AG08395 (cell line): ENCODE data around the gene FAM236B.
"Not testable (repeated sequence)": the region's sequence is repeated elsewhere in the genome, so short reads cannot be mapped to it uniquely, and the experiment has no call there.

Experiments used
- DNase-seq: peaks from one replicate; pipeline ENCODE4 v3.0.0; 2012; ENCODE audit warnings: mixed read lengths, low spot score

FAM236B gene

DNA sequence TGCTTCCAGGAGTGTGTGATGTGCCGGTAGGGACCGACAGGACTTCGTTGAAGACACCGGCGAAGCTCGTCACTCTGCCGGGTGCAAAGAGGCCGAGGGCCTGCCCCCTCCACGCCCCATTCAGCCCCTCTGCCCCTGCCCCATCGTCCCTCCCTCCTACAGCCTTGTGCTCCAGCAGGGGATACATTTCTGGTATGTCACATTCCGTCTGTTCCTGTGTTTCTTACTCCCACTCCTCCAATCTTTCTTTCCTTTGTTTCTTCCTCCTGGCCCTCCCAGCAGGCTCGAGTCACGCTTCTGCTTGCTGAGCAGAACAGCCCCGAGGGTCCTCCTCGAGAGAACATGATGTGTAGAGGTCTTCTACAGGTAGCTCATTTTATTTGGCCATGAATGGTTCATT, at the start of gene FAM236B:
TSS of gene FAM236B (minus strand) at position 101 of the 400 bp plus-strand sequence. CDS start at position 1, 100 bp downstream.
- DNase-seq = not testable (repeated sequence)

DNA sequence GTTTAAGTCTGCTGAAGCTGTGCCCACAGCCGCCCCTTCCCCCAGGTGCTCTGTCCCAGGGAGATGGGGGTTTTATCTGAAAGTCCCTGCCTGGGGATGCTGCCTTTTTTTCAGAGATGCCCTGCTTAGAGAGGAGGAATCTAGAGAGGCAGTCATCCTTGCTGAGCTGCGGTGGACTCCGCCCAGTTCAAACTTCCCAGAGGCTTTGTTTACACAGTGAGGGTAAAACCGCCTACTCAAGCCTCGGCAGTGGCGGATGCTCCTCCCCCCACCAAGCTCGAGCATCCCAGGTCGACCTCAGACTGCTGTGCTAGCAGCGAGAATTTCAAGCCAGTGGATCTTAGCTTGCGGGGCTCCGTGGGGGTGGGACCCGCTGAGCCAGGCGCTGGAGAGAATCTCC, 48.2 kb upstream of the FAM236B start:
- not testable (repeated sequence) for DNase-seq

DNA sequence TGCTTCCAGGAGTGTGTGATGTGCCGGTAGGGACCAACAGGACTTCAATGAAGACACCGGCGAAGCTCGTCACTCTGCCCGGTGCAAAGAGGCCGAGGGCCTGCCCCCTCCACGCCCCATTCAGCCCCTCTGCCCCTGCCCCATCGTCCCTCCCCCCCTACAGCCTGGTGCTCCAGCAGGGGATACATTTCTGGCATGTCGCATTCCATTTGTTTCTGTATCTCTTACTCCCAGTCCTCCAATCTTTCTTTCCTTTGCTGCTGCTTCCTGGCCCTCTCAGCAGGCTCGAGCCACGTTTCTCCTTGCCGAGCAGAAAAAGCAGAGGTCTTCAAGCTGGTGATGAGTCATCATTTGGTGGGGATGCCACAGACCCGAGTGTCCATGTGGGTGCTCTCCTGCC, 25.6 kb upstream of the FAM236B start, which contains the start of gene FAM236D:
TSS of gene FAM236D (minus strand) at position 101 of the 400 bp plus-strand sequence. CDS start at position 1, 100 bp downstream.
- DNase-seq = not testable (repeated sequence)

DNA sequence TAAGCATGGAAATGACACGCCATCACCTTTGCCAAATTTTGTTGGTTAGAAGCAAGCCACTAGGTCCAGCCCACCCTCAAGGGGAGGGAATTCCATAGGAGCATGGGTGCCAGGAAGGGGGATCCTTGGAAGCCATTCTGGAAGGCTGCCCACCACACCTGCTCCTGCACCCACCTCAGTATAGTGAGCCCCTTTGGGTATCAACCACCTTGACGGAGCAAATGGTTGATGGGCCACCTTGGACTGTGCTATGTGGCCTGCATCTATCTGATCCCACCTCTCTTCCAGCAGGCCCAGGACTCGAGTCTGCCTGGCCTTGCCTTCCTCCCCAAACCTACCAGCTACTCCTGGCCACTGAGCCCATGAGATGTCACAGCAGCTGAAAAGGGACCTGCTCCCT, 7.9 kb upstream of the FAM236B start:
- not testable (repeated sequence) for DNase-seq

DNA sequence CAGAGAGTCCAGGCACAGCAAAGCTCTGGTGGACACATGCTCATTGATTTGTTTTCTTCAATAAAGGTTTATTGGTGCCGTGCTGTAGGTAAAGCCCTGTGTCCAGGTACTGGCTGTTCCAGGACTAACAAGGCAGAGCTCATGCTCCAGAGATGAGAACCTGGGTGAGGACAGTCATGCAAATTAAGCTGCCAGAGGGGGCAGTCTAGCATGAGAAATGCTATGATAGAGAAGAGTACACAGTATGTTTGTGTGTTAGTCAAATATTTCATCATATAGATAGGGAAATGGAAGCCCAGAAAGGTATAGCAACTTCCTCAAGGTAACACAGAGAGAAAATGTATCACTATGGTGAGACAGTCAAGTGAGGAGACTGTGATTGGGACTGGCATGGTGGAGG, 5.7 kb upstream of the FAM236B start:
- DNase-seq = not testable (repeated sequence)

DNA sequence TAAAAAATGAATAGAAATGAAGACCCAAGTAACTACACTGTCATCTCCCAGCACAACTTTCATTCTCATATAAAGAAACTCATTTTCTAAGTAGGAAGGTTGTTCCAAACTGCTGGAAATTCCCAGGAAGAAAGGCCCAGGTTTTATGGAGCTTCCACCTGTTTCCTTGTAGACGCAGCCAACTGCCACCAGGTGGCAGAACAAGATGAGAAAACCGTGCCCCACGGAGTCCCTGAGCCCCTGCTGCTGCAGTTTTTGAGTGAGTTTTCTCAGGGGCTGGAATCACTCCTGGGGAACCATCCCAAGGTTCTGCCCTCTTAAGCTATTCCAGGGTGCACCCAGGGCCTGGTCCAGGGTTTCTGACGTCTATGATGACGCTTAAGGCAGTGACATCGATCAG, 1.5 kb upstream of the FAM236B start:
- DNase-seq = not testable (repeated sequence)

DNA sequence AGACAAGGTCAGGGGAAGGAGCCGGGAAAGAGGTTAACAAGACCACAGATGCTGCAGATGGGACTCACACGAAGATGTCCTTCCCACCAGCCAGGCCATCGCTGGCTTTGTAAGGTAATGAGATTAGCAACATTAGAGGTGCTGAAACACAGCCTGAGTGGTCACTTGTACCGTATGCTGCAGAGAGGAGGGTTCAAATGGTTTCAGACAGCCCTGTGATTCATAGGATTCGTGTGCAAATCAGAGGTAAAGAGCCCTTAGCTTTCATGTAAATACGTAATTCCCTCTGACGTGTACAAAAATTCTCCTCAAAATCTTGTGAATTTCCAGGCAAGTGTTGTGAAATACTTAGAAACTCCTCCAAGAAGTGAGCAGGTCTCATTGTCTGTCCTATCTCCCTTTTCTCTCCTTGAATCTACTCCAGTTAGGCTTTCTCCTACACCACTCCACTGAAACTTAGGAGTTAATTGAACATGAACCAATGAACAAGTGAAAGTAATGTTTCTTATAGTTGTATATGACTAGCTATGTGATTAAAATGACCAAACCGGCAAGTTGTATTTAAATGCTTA, 991 bp upstream of the FAM236B start:
- not testable (repeated sequence) for DNase-seq

DNA sequence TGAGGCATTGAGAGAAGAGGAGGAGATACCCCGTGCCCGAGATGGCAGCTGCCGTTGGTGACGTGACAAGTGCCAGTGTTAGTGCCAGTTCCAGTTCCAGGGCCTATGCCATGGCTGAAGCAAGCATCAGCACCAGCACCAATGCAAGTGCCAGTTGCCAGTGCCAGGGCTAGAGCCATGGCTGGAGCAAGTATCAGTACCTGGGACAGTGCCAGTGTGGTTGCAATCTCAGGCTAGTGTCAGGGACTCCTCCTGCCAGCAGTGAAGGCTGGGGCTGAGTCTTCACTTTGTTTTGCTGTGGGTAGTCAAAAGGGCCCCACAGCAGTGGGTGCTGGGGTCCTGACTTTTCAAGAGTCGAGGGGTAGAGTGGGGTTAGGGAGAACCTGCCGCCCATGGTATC, 4.3 kb downstream of the FAM236B start:
- DNase-seq = not testable (repeated sequence)

DNA sequence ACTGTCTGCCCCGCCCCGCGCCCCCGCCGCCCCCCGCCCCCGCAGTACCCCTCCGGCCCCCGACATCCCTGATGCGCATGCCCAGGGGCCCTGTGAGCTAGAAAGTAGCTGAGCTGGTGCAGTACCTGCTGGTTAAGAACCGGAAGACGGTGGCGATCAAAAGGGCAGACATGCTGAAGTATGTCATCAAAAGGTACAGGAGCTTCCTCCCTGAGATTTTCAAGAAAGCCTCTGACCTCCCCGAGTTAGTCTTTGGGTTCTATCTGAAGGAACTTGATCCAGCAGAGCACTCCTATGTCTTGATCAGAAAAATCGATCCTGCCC, 5.0 kb downstream of the FAM236B start:
- DNase-seq = not testable (repeated sequence)

DNA sequence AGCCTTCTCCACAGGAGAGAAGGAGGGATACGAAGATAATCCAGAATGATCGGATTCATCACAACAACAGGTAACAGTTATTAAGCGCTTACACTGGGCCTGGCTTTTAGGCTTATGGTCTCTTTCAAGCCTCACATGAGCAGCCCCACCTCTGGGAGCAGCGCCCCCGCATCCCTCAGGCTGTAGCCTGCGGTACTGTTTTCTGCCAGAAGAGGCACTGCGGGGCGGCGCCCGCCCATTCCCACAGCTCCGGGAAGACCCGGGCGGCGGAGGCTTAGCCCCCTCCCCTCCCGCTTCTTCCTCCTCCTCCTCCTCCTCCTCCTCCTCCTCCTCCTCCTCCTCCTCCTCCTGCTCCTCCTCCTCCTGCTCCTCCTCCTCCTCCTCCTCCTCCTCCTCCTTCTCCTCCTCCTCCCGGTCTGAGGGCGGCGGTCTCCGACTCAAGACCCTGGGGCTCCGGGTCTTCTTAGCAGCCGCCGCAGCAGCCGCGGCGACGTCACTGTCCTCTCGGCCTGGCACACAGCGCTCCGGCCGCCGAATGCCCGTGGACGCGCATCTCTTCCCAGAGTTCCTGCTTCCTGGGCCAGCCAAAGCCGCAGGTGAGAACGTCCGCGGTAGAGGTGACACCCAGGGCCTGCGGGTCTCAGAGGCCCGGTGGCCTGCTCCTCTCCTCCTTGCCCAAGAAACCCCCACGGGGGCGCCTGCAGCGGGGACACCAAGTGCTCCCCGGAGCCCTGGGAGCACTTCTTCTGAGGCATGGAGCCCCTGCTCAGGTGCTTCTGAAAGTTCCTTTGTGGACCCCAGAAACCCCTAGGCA, 5.6 kb downstream of the FAM236B start, which contains the start of gene DMRTC1B:
TSS of gene DMRTC1B (plus strand) at position 238 of the 814 bp plus-strand sequence. CDS start 68,246 bp downstream, outside the sequence.
- DNase-seq = not testable (repeated sequence)

DNA sequence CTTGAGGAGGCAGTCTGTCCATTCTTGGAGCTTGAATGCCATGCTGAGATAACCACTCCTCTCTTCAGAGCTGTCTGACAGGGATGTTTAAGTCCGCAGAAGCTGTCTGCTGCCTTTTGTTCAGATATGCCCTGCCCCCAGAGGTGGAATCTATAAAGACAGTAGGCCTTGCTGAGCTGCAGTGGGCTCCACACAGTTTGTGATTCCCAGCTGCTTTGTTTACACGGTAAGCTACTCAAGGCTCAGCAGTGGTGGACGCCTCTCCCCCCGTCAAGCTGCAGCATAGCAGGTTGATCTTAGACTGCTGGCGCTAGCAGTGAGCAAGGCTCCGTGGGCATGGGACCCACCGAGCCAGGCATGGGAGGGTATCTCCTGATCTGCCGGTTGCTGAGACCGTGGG, 22.0 kb downstream of the FAM236B start:
- DNase-seq = not testable (repeated sequence)

DNA sequence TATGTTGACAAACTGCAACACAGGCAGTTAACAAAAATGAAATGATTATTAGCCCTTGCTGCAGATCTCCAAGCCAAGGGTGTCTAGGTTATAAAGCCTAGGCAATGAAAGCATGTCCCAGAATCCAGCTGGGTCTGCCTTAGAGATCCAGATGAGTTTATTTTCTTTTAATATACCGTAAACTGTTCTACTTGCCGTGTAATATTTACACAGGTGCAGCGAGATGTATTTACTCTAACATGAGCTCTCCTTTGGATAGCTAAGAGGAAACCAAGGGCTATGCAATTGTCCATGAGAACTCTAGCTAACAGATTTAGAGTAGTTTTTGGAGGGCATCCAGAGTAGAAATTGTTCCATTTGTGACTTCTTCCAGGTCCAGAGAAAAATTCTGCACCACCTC, 33.9 kb downstream of the FAM236B start:
- not testable (repeated sequence) for DNase-seq

DNA sequence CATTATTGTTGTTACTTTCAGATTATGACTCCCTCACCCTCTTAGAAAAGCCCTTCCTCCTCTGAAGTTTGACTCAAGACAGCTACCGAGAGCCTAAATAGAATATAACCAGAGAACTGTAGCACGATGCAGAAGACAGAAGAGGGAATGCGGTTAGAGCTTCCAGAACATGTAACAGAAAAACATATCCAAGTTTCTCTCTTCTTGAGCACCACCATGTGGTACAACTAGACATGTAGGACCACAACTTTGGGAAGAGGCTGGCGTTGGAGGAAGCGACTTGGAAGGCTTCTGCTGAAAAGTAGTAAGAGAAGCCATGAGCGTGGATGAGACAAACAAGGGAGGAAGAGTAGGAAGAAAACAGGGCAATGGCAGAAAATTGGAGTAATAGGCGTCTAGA, 36.9 kb downstream of the FAM236B start:
- not testable (repeated sequence) for DNase-seq

DNA sequence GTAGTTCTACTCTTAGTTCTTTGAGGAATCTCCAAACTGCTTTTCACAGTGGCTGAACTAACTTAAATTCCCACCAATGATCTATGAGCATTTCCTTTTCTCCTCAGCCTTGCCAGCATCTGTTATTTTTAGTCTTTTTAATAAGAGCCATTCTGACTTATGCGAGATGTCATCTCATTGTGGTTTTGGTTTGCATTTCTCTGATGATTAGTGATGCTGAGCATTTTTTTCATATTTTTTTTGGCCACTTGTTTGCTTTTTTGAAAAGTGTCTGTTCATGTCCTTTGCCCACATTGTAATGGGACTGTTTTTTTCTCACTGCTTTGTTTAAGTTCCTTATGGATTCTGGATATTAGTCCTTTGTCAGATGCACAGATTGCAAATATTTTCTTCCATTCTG, 46.9 kb downstream of the FAM236B start:
- no peak for DNase-seq

DNA sequence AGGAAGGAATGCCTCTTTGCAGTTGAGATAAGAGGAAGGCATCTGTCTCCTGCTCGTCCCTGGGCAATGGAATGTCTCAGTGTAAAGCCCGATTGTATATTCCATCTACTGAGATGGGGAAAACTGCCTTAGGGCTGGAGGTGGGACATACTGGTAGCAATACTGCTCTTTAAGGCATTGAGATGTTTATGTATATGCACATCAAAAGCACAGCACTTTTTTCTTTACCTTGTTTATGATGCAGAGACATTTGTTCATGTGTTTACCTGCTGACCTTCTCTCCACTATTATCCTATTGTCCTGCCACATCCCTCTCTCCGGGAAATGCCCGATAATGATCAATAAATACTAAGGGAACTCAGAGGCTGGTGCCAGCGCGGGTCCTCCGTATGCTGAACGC, 48.8 kb downstream of the FAM236B start:
- not testable (repeated sequence) for DNase-seq
